ENCODE data around the gene B3GNT3. TPM values are rescaled to one million over a fixed set of nuclear protein-coding genes. Genes with fewer than 3 reads are reported as not detected.

Gene B3GNT3
- total RNA-seq, 1 experiment from 2014 or later: 1.9 TPM

Other genes with a start within 250 kb of the B3GNT3 start
- gene COLGALT1, start 239.5 kb upstream of the B3GNT3 start, total RNA-seq (2021): 54.0 to 71.7 TPM (median 67.1 TPM) in 3 replicates
- gene UNC13A, start 106.8 kb upstream of the B3GNT3 start, total RNA-seq (2021): 40.7 to 42.9 TPM (median 41.1 TPM) in 3 replicates
- 115 to 124 TPM (median 120 TPM) in 3 replicates for gene MAP1S, start 75.7 kb upstream of the B3GNT3 start, total RNA-seq (2021)
- 22.8 to 26.8 TPM (median 25.1 TPM) in 3 replicates for gene FCHO1, start 43.7 kb upstream of the B3GNT3 start, total RNA-seq (2021)
- 0.79 to 1.2 TPM (median 1.2 TPM) in 3 replicates for gene INSL3, start 26.4 kb downstream of the B3GNT3 start, total RNA-seq (2021)
- 4.4 to 5.6 TPM (median 5.6 TPM) in 3 replicates for gene JAK3, start 52.8 kb downstream of the B3GNT3 start, total RNA-seq (2021)
- gene RPL18A, start 64.8 kb downstream of the B3GNT3 start, total RNA-seq (2021): 2,950 to 3,448 TPM (median 3,445 TPM) in 3 replicates
- gene SLC5A5, start 76.8 kb downstream of the B3GNT3 start, total RNA-seq (2021): 2.5 TPM in 3 replicates
- 152 to 159 TPM (median 156 TPM) in 3 replicates for gene CCDC124, start 137.9 kb downstream of the B3GNT3 start, total RNA-seq (2021)
- gene KCNN1, start 172.0 kb downstream of the B3GNT3 start, total RNA-seq (2021): 15.3 to 18.0 TPM (median 17.2 TPM) in 3 replicates
- 9.2 to 9.9 TPM (median 9.8 TPM) in 3 replicates for gene ARRDC2, start 213.0 kb downstream of the B3GNT3 start, total RNA-seq (2021)

All from WTC11 (cell line).